Measurements from ENCODE around the gene GRM4. TPM values are rescaled to one million over a fixed set of nuclear protein-coding genes. Genes with fewer than 3 reads are reported as not detected.

The GRM4 gene
- total RNA-seq, 1 experiment from 2014 or later = 5.6 TPM

DNA sequence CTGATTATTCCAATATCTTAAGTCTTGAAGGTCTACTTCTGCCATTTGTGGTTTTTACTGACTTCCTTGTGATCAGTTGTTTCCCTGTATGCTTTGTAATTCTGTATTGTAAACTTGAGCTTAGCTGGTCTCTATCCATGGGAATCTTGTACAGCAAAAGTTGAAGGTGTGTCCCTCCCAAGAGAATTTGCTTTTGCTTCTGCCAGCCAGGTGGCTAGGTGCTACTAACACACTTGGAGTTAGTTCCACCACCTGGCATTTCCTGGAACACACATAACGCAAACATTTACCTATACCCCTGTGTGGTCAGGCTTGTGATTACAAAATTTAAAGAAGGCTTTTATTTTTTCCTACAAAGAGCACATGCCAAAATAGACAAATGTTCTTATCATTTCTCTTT is 141.2 kb downstream of the GRM4 start:
- H3K79me1 ChIP-seq (ENCODE audit: insufficient read depth, low read depth, low read length, poor library complexity, severe bottlenecking) = no peaks in the 10 kb centered on the region
- no peaks in the 10 kb centered on the region for H3K23me2 ChIP-seq (ENCODE audit: insufficient read length, low read depth, low read length, poor library complexity, severe bottlenecking)
- no peak overlapping the region for H4K91ac ChIP-seq (ENCODE audit: insufficient read length, low read depth, low read length)
- H3K14ac ChIP-seq (ENCODE audit: insufficient read depth, low read length) = no peak overlapping the region
- H3K9me3 ChIP-seq (ENCODE audit: control insufficient read depth, low read depth, low read length) = no peaks in the 10 kb centered on the region
- H3K4me2 ChIP-seq (ENCODE audit: insufficient read depth, insufficient read length, low read length) = no peak overlapping the region
- H3K79me2 ChIP-seq (ENCODE audit: insufficient read depth, low read length) = no peaks in the 10 kb centered on the region
- H3K4me3 Mint-ChIP-seq = no peak overlapping the region
- peaks cover 48% of the 10 kb centered on the region for H3K27me3 ChIP-seq (ENCODE audit: insufficient read depth, low read length)
- no peak overlapping the region for H2BK5ac ChIP-seq (ENCODE audit: insufficient read length, low read length)
- no peak for DNase-seq
- H3K27ac ChIP-seq (ENCODE audit: insufficient read length, low read depth, low read length) = no peak overlapping the region
- H3K18ac ChIP-seq (ENCODE audit: insufficient read length, low read depth, low read length) = no peak overlapping the region
- TF ChIP-seq, protein P1, sequence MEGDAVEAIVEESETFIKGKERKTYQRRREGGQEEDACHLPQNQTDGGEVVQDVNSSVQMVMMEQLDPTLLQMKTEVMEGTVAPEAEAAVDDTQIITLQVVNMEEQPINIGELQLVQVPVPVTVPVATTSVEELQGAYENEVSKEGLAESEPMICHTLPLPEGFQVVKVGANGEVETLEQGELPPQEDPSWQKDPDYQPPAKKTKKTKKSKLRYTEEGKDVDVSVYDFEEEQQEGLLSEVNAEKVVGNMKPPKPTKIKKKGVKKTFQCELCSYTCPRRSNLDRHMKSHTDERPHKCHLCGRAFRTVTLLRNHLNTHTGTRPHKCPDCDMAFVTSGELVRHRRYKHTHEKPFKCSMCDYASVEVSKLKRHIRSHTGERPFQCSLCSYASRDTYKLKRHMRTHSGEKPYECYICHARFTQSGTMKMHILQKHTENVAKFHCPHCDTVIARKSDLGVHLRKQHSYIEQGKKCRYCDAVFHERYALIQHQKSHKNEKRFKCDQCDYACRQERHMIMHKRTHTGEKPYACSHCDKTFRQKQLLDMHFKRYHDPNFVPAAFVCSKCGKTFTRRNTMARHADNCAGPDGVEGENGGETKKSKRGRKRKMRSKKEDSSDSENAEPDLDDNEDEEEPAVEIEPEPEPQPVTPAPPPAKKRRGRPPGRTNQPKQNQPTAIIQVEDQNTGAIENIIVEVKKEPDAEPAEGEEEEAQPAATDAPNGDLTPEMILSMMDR (conservative IDR thresholded peaks at IDR 0.05) = no peak
- H3K4me1 ChIP-seq (ENCODE audit: insufficient read depth, low read length) = no peaks in the 10 kb centered on the region
- H3K4me1 Mint-ChIP-seq = peaks cover 24 to 28% of the 10 kb centered on the region in 2 experiments
- no peak overlapping the region for H3T11ph ChIP-seq (ENCODE audit: low read length)
- H3K27me3 Mint-ChIP-seq (ENCODE audit: low read depth) = no peaks in the 10 kb centered on the region
- peaks cover 2 to 5% (median 4%) of the 10 kb centered on the region in 3 experiments; a peak in 3 of 7 replicates for H3K36me3 Mint-ChIP-seq (ENCODE audit: insufficient read depth in 1 of 3, low read depth in 3 of 3)
- no peak overlapping the region for H2BK12ac ChIP-seq (ENCODE audit: insufficient read length, low read depth, low read length)
- no peak overlapping the region for H3K27ac Mint-ChIP-seq
- H2BK120ac ChIP-seq (ENCODE audit: low read depth, low read length, poor library complexity, severe bottlenecking) = no peak overlapping the region
- H3K9ac ChIP-seq (ENCODE audit: extremely low read depth, insufficient read length, low read length) = no peak overlapping the region
- no peak overlapping the region for H2BK15ac ChIP-seq (ENCODE audit: low read depth, low read length)
- H4K5ac ChIP-seq (ENCODE audit: insufficient read length, low read depth, low read length) = no peak overlapping the region
- H3K4ac ChIP-seq (ENCODE audit: low read depth, low read length) = no peak overlapping the region
- no peak overlapping the region for H2AFZ ChIP-seq (ENCODE audit: low read length)
- no peak overlapping the region for H3K23ac ChIP-seq (ENCODE audit: insufficient read length, low read depth, low read length)
- H2BK20ac ChIP-seq (ENCODE audit: low read depth, low read length, poor library complexity, severe bottlenecking) = no peak overlapping the region
- no peaks in the 10 kb centered on the region for H4K20me1 ChIP-seq (ENCODE audit: control insufficient read depth, insufficient read depth, insufficient read length)
- no peak overlapping the region for H2AK5ac ChIP-seq (ENCODE audit: insufficient read length, low read length)
- peaks cover 12 to 15% of the 10 kb centered on the region in 2 experiments for H3K9me3 Mint-ChIP-seq
- no CpG with 5 or more reads among the region's 1 CpG for WGBS (ENCODE audit: extremely low coverage, insufficient read length, low lambda C conversion rate)
- H3K56ac ChIP-seq (ENCODE audit: insufficient read length, low read depth, low read length) = no peak overlapping the region
- no peak overlapping the region for H4K8ac ChIP-seq (replicated peaks; ENCODE audit: insufficient read length, low read depth, low read length)

Measured in H9 (cell line).